Mesenchymal stem cell (in vitro differentiated cells and primary cell): Measurements from ENCODE around the gene ADCY3.

Source experiments
- DNase-seq: peaks from one replicate; pipeline ENCODE4 v3.0.0-alpha.2; 2013
- H2AFZ ChIP-seq: one replicate; pipeline ENCODE4 v1.6.1; 2013; ENCODE audit warnings: low read depth, mild to moderate bottlenecking, control low read depth, inconsistent platforms, low read length, moderate library complexity
- H2AK5ac ChIP-seq: 2 replicates; pipeline ENCODE4 v1.6.1; 2013; ENCODE audit warnings: low read length, moderate library complexity, mild to moderate bottlenecking, inconsistent platforms; ENCODE audit not compliant: severe bottlenecking
- H2BK120ac ChIP-seq: one replicate; pipeline ENCODE4 v1.6.1; 2013; ENCODE audit warnings: low read depth, mild to moderate bottlenecking, inconsistent platforms, low read length, moderate library complexity
- H2BK12ac ChIP-seq, 2 experiments: one replicate each; pipeline ENCODE4 v1.6.1; 2013; ENCODE audit warnings: inconsistent platforms in 2 of 2, low read length in 2 of 2, mild to moderate bottlenecking in 2 of 2, moderate library complexity in 2 of 2, control low read depth in 1 of 2
- H2BK15ac ChIP-seq: one replicate; pipeline ENCODE4 v1.6.1; 2013; ENCODE audit warnings: mild to moderate bottlenecking, low read depth, inconsistent platforms; ENCODE audit not compliant: poor library complexity, severe bottlenecking
- H2BK5ac ChIP-seq: 2 replicates; pipeline ENCODE4 v1.6.1; 2013; ENCODE audit warnings: low read depth, mild to moderate bottlenecking, low read length, control low read depth, inconsistent platforms; ENCODE audit not compliant: poor library complexity, severe bottlenecking
- H3K14ac ChIP-seq, 2 experiments: one replicate each; pipeline ENCODE4 v1.6.1; 2013; ENCODE audit warnings: inconsistent platforms in 2 of 2, low read length in 2 of 2, control low read depth in 1 of 2, mild to moderate bottlenecking in 1 of 2, moderate library complexity in 1 of 2
- H3K18ac ChIP-seq, 2 experiments: one replicate each; pipeline ENCODE4 v1.6.1; 2013; ENCODE audit warnings: inconsistent platforms in 2 of 2, low read length in 2 of 2, control low read depth in 1 of 2, low read depth in 1 of 2, mild to moderate bottlenecking in 1 of 2
- H3K23ac ChIP-seq, 2 experiments: one replicate each; pipeline ENCODE4 v1.6.1; 2013; ENCODE audit warnings: inconsistent platforms in 2 of 2, low read length in 2 of 2, mild to moderate bottlenecking in 2 of 2, moderate library complexity in 2 of 2, control low read depth in 1 of 2
- H3K27ac ChIP-seq: 2 replicates; pipeline ENCODE4 v1.5.1; 2013; ENCODE audit warnings: mild to moderate bottlenecking, moderate library complexity, low read length, control low read depth, inconsistent platforms; ENCODE audit not compliant: poor library complexity, severe bottlenecking
- H3K27me3 ChIP-seq, 2 experiments: 2 replicates each; pipeline versions ENCODE4 v1.6.1 to v1.7.0; 2013; ENCODE audit warnings: low read length in 2 of 2, mild to moderate bottlenecking in 2 of 2, moderate library complexity in 2 of 2, control low read depth in 1 of 2, inconsistent platforms in 1 of 2; ENCODE audit not compliant: control insufficient read depth in 1 of 2, insufficient read depth in 1 of 2
- H3K36me3 ChIP-seq, 2 experiments: 2 replicates each; pipeline versions ENCODE4 v1.6.1 to v1.7.0; 2013; ENCODE audit warnings: low read length in 2 of 2, control low read depth in 1 of 2, inconsistent platforms in 1 of 2, low read depth in 1 of 2, mild to moderate bottlenecking in 1 of 2; ENCODE audit not compliant: insufficient read depth in 2 of 2, control insufficient read depth in 1 of 2
- H3K4ac ChIP-seq, 2 experiments: one replicate each; pipeline ENCODE4 v1.6.1; 2013; ENCODE audit warnings: inconsistent platforms in 2 of 2, low read length in 2 of 2, mild to moderate bottlenecking in 2 of 2, moderate library complexity in 2 of 2, control low read depth in 1 of 2, low read depth in 1 of 2
- H3K4me1 ChIP-seq: 2 replicates; pipeline ENCODE4 v1.6.1; 2013; ENCODE audit warnings: low read depth, low read length, control low read depth; ENCODE audit not compliant: control insufficient read depth, insufficient read depth
- H3K4me2 ChIP-seq: 2 replicates; pipeline ENCODE4 v1.6.1; 2013; ENCODE audit warnings: low read length, mild to moderate bottlenecking, inconsistent platforms; ENCODE audit not compliant: poor library complexity, severe bottlenecking
- H3K4me3 ChIP-seq, 2 experiments: 2 replicates each; pipeline versions ENCODE4 v1.5.1 to v1.7.0; 2013; ENCODE audit warnings: low read length in 2 of 2, mild to moderate bottlenecking in 2 of 2, control low read depth in 1 of 2, low read depth in 1 of 2; ENCODE audit not compliant: insufficient read depth in 1 of 2
- H3K79me1 ChIP-seq: replicated peaks from 2 replicates; pipeline ENCODE4 v1.6.1; 2013; ENCODE audit warnings: mild to moderate bottlenecking, control low read depth, low read length, inconsistent platforms; ENCODE audit not compliant: poor library complexity, severe bottlenecking
- H3K9ac ChIP-seq: 2 replicates; pipeline ENCODE4 v1.7.0; 2013; ENCODE audit warnings: mild to moderate bottlenecking, low read length, moderate library complexity
- H3K9me3 ChIP-seq: 2 replicates; pipeline ENCODE4 v1.7.0; 2013; ENCODE audit warnings: mild to moderate bottlenecking, low read length; ENCODE audit not compliant: control insufficient read depth
- H4K8ac ChIP-seq: one replicate; pipeline ENCODE4 v1.6.1; 2013; ENCODE audit warnings: inconsistent platforms, mild to moderate bottlenecking, low read length, moderate library complexity
- H4K91ac ChIP-seq: one replicate; pipeline ENCODE4 v1.6.1; 2013; ENCODE audit warnings: mild to moderate bottlenecking, low read length, inconsistent platforms
- WGBS: methylation state at CpG from one replicate; pipeline ENCODE4 v1.1.7; 2013; ENCODE audit warnings: mixed read lengths; 5-methylcytosine and 5-hydroxymethylcytosine counted together

Gene ADCY3

GRCh38 chr2:24886691-24887304 is 33.2 kb downstream of the ADCY3 start:
- 70% methylated on average over 12 of the region's 16 CpGs for WGBS
- Histone ChIP-seq H3K4me1 (peaks cover 14% of the 10 kb centered on the region), H3K4ac (peak overlapping the region in 1 of 2 experiments; percentile 91), H4K8ac (peak overlapping the region; percentile 58), H2BK15ac (no peak overlapping the region), H3K14ac (peak overlapping the region in 1 of 2 experiments; percentile 23), H3K27ac (no peak overlapping the region), H4K91ac (peak overlapping the region; percentile 71), H3K9ac (no peak overlapping the region), H3K79me1 (peaks cover 15% of the 10 kb centered on the region), H2BK120ac (no peak overlapping the region), H2AK5ac (no peak overlapping the region), H2BK12ac (peak overlapping the region; percentile 18 to 81), H3K18ac (peak overlapping the region; percentile 1 to 70), H3K23ac (no peak overlapping the region), H2BK5ac (no peak overlapping the region), H3K27me3 (no peaks in the 10 kb centered on the region), H3K9me3 (peaks cover 6% of the 10 kb centered on the region), H3K36me3 (peaks cover 3 to 6% of the 10 kb centered on the region in 2 experiments), H3K4me2 (no peak overlapping the region), H2AFZ (no peak overlapping the region), H3K4me3 (no peak overlapping the region)
- DNase-seq: peak; percentile 60

GRCh38 chr2:24886126-24886501 is 33.9 kb downstream of the ADCY3 start:
- peaks cover 16% of the 10 kb centered on the region for H3K4me1 ChIP-seq
- no peak for DNase-seq
- peak overlapping the region in 1 of 2 experiments; percentile 70 for H3K18ac ChIP-seq
- no peak overlapping the region for H3K9ac ChIP-seq
- H3K4me2 ChIP-seq: no peak overlapping the region
- peak overlapping the region; percentile 21 to 29 for H2BK12ac ChIP-seq
- H3K27ac ChIP-seq: no peak overlapping the region
- H4K91ac ChIP-seq: peak overlapping the region; percentile 70
- H2BK5ac ChIP-seq: no peak overlapping the region
- peaks cover 15% of the 10 kb centered on the region for H3K79me1 ChIP-seq
- no peak overlapping the region for H3K23ac ChIP-seq
- H3K36me3 ChIP-seq: peaks cover 3 to 6% of the 10 kb centered on the region in 2 experiments
- no peak overlapping the region for H2BK120ac ChIP-seq
- H2AK5ac ChIP-seq: no peak overlapping the region
- WGBS: 97% methylated on average over 13 of the region's 13 CpGs
- no peak overlapping the region for H2BK15ac ChIP-seq
- no peak overlapping the region for H4K8ac ChIP-seq
- no peaks in the 10 kb centered on the region for H3K9me3 ChIP-seq
- H3K4ac ChIP-seq: no peak overlapping the region
- peak overlapping the region in 1 of 2 experiments; percentile 58 for H3K14ac ChIP-seq
- no peak overlapping the region for H3K4me3 ChIP-seq
- H3K27me3 ChIP-seq: no peaks in the 10 kb centered on the region
- H2AFZ ChIP-seq: no peak overlapping the region

GRCh38 chr2:24885221-24886125 is 34.6 kb downstream of the ADCY3 start:
- Histone ChIP-seq H2AFZ (no peak overlapping the region), H2BK5ac (no peak overlapping the region), H3K9me3 (no peaks in the 10 kb centered on the region), H3K4ac (peak overlapping the region in 1 of 2 experiments; percentile 3), H3K27ac (no peak overlapping the region), H2BK15ac (no peak overlapping the region), H3K14ac (no peak overlapping the region), H3K4me3 (no peak overlapping the region), H4K8ac (no peak overlapping the region), H3K23ac (no peak overlapping the region), H3K9ac (no peak overlapping the region), H3K4me1 (peaks cover 17% of the 10 kb centered on the region), H3K27me3 (no peaks in the 10 kb centered on the region), H4K91ac (no peak overlapping the region), H2BK120ac (no peak overlapping the region), H3K79me1 (peaks cover 15% of the 10 kb centered on the region), H3K36me3 (peaks cover 3 to 6% of the 10 kb centered on the region in 2 experiments), H3K4me2 (no peak overlapping the region), H2AK5ac (no peak overlapping the region), H3K18ac (peak overlapping the region in 1 of 2 experiments; percentile 70), H2BK12ac (no peak overlapping the region)
- 91% methylated on average over 10 of the region's 11 CpGs for WGBS
- DNase-seq: peak; percentile 50

- Histone ChIP-seq H2BK15ac (no peak overlapping the region), H3K9me3 (no peaks in the 10 kb centered on the region), H3K9ac (peak overlapping the region; percentile 36), H3K23ac (no peak overlapping the region), H3K27me3 (no peaks in the 10 kb centered on the region), H2BK120ac (no peak overlapping the region), H3K4me1 (peaks cover 17% of the 10 kb centered on the region), H2AK5ac (no peak overlapping the region), H3K4ac (no peak overlapping the region), H2BK12ac (no peak overlapping the region), H4K8ac (no peak overlapping the region), H3K18ac (no peak overlapping the region), H3K79me1 (peaks cover 23% of the 10 kb centered on the region), H3K36me3 (peaks cover 0 to 6% of the 10 kb centered on the region in 2 experiments), H4K91ac (no peak overlapping the region), H3K14ac (no peak overlapping the region), H3K27ac (no peak overlapping the region), H3K4me3 (no peak overlapping the region), H2BK5ac (no peak overlapping the region), H3K4me2 (no peak overlapping the region), H2AFZ (no peak overlapping the region)
- 77% methylated on average over 3 of the region's 4 CpGs for WGBS
- DNase-seq: peak; percentile 59
Measured at GRCh38 chr2:24883946-24884345, 36.1 kb downstream of the ADCY3 start.
